ENCODE data around the gene PISD. TPM values are rescaled to one million over a fixed set of nuclear protein-coding genes. Genes with fewer than 3 reads are reported as not detected.
"Not testable (repeated sequence)": the region's sequence is repeated elsewhere in the genome, so short reads cannot be mapped to it uniquely, and the experiment has no call there.

Gene PISD
- total RNA-seq, 1 experiment from 2014 or later: 31.6 TPM

DNA sequence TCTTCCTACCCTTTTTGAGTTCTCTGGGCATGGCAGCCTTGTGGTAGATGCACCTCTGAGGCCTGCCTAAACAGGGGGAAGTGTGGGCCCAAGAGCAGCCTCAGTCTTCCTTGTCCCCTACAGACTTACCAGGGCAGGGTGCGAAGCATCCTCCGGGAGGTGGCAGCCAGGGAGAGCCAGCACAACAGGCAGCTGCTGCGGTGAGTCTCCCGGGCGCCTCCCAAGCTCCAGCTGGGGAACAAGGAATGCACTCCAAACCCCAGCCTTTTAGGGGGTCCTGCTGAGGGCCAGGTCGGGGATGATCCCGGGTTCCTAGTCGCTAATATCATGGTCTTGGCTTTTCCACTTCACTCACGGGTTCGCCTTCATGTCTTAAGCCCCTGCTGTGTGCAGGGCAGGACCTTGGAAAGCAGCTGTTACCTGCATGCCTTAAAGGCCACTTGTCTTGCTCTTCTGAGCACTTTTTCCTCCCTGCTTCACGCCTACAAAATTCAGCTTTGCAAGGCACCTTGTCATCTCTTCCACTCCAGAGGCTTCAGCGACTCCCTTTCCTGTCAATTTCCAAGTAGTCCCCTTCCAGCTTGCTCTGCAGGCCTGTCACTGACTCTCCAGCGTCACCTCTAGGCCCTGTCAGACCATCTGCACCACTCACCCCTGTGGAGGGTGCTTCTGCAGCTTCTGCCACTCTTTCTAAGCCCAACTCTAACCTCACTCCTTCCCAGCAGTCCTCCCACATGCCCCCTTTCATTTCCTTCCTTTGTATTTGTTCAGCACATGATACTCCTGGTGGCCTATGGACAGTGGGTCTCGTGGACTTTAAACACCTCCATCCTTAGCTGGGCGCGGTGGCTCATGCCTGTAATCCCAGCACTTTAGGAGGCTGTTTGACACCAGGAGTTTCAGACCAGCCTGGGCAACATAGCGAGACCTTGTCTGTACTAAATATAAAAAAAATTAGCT, 57.0 kb downstream of the PISD start:
- Histone ChIP-seq H3K79me2 (ENCODE audit: low read length) (no peaks in the 10 kb centered on the region), H3K4me3 (ENCODE audit: low read length) (no peak overlapping the region), H3K4me1 (ENCODE audit: low read length) (no peaks in the 10 kb centered on the region), H4K20me1 (ENCODE audit: insufficient read depth, low read depth, low read length) (no peaks in the 10 kb centered on the region), H3K9ac (ENCODE audit: low read length) (no peak overlapping the region), H3K27ac (ENCODE audit: low read length) (no peak overlapping the region), H2AFZ (ENCODE audit: low read length) (no peak overlapping the region), H3K27me3 (ENCODE audit: low read length) (no peaks in the 10 kb centered on the region), H3K9me2 (replicated peaks; ENCODE audit: insufficient read depth, low read length) (no peaks in the 10 kb centered on the region), H3K36me3 (ENCODE audit: insufficient read depth, low read length) (peaks cover 10% of the 10 kb centered on the region; the same call in 1 of the 2 replicates), H3K9me3 (ENCODE audit: low read length) (no peaks in the 10 kb centered on the region), H3K4me2 (ENCODE audit: low read depth, low read length, poor library complexity, severe bottlenecking) (no peak overlapping the region)
- no peak for DNase-seq

DNA sequence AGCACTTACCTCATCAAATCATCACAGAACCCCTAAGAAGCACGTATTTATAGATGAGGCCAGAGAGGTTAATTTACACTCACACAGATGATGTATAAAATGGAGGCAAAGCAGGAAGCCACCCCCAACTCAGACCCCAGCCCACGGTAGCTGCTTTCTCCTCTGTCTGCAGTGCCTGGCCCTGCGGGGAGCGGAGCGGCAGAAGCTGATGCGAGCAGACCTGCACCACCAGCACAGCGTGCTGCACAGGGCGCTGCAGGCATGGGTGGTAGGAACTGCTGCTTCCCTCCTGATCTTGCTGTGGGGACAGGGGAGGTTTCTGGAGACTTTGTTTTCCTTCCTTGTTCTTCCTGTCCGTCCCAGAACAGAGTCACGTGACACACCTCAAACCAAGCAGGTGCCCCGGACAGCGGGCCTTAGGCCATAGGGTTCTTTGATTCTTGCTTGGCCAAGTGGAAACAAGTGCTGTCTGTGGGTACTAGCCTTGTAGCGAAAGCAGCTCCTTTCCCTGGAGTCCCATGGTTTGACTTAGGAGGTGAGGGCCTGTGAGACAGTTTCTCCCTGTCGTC, 57.8 kb downstream of the PISD start:
- Histone ChIP-seq H3K9ac (ENCODE audit: low read length) (no peak overlapping the region), H3K4me3 (ENCODE audit: low read length) (no peak overlapping the region), H3K27ac (ENCODE audit: low read length) (no peak overlapping the region), H3K9me2 (replicated peaks; ENCODE audit: insufficient read depth, low read length) (no peaks in the 10 kb centered on the region), H3K4me1 (ENCODE audit: low read length) (no peaks in the 10 kb centered on the region), H3K36me3 (ENCODE audit: insufficient read depth, low read length) (peaks cover 10% of the 10 kb centered on the region; the same call in 1 of the 2 replicates), H2AFZ (ENCODE audit: low read length) (no peak overlapping the region), H3K9me3 (ENCODE audit: low read length) (no peaks in the 10 kb centered on the region), H3K79me2 (ENCODE audit: low read length) (no peaks in the 10 kb centered on the region), H4K20me1 (ENCODE audit: insufficient read depth, low read depth, low read length) (no peaks in the 10 kb centered on the region), H3K4me2 (ENCODE audit: low read depth, low read length, poor library complexity, severe bottlenecking) (no peak overlapping the region), H3K27me3 (ENCODE audit: low read length) (no peaks in the 10 kb centered on the region)
- no peak for DNase-seq

DNA sequence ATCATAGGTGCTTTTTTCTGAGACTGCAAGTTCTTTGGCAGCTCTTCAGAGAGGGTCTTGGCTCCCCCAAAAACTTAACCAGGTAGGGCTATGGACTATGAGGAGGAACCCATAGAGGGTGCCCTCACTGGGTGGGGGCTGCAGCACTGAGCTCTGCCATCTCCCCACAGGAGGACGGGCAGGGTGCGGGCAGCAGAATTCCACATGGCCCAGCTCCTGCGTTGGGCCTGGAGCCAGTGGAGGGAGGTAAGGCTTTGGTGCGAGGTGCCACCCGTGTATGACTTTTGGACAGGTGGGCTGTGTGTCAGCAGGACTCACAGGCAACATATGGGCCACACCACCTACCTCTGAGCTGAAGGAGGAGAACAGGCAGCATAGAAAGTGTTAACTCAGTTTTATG, 58.4 kb downstream of the PISD start:
- no peak for DNase-seq
- no peak overlapping the region for H3K4me2 ChIP-seq (ENCODE audit: low read depth, low read length, poor library complexity, severe bottlenecking)
- no peaks in the 10 kb centered on the region for H4K20me1 ChIP-seq (ENCODE audit: insufficient read depth, low read depth, low read length)
- no peak overlapping the region for H2AFZ ChIP-seq (ENCODE audit: low read length)
- H3K4me3 ChIP-seq (ENCODE audit: low read length): no peak overlapping the region
- H3K27me3 ChIP-seq (ENCODE audit: low read length): no peaks in the 10 kb centered on the region
- H3K79me2 ChIP-seq (ENCODE audit: low read length): no peaks in the 10 kb centered on the region
- H3K36me3 ChIP-seq (ENCODE audit: insufficient read depth, low read length): peaks cover 10% of the 10 kb centered on the region; the same call in 1 of the 2 replicates
- H3K9me3 ChIP-seq (ENCODE audit: low read length): no peaks in the 10 kb centered on the region
- H3K27ac ChIP-seq (ENCODE audit: low read length): no peak overlapping the region
- H3K4me1 ChIP-seq (ENCODE audit: low read length): no peaks in the 10 kb centered on the region
- no peak overlapping the region for H3K9ac ChIP-seq (ENCODE audit: low read length)
- H3K9me2 ChIP-seq (replicated peaks; ENCODE audit: insufficient read depth, low read length): no peaks in the 10 kb centered on the region

DNA sequence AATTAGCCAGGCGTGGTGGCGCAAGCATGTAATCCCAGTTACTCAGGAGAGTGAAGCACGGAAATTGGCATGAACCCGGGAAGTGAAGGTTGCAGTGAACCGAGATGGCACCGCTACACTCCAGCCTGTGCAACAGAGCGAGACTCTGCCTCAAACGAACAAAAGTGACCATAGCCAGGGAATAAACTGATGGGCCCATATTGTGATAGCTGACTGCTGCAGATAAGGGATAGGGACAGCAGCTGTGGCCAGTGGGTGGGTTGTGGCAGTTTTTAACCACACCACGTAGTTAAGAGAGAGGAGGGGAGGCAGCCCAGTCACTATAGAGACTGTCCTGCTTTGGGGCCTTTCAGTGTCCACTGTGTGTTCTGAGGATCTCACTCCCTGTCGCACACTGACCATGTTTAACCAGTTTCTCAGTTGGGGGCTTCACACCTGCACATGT, 58.9 kb downstream of the PISD start:
- Histone ChIP-seq H3K9me2 (replicated peaks; ENCODE audit: insufficient read depth, low read length) (no peaks in the 10 kb centered on the region), H3K27ac (ENCODE audit: low read length) (no peak overlapping the region), H4K20me1 (ENCODE audit: insufficient read depth, low read depth, low read length) (no peaks in the 10 kb centered on the region), H2AFZ (ENCODE audit: low read length) (no peak overlapping the region), H3K4me1 (ENCODE audit: low read length) (no peaks in the 10 kb centered on the region), H3K27me3 (ENCODE audit: low read length) (no peaks in the 10 kb centered on the region), H3K36me3 (ENCODE audit: insufficient read depth, low read length) (peaks cover 10% of the 10 kb centered on the region; the same call in 1 of the 2 replicates), H3K9ac (ENCODE audit: low read length) (no peak overlapping the region), H3K4me2 (ENCODE audit: low read depth, low read length, poor library complexity, severe bottlenecking) (no peak overlapping the region), H3K79me2 (ENCODE audit: low read length) (no peaks in the 10 kb centered on the region), H3K4me3 (ENCODE audit: low read length) (no peak overlapping the region), H3K9me3 (ENCODE audit: low read length) (no peaks in the 10 kb centered on the region)
- DNase-seq: no peak

DNA sequence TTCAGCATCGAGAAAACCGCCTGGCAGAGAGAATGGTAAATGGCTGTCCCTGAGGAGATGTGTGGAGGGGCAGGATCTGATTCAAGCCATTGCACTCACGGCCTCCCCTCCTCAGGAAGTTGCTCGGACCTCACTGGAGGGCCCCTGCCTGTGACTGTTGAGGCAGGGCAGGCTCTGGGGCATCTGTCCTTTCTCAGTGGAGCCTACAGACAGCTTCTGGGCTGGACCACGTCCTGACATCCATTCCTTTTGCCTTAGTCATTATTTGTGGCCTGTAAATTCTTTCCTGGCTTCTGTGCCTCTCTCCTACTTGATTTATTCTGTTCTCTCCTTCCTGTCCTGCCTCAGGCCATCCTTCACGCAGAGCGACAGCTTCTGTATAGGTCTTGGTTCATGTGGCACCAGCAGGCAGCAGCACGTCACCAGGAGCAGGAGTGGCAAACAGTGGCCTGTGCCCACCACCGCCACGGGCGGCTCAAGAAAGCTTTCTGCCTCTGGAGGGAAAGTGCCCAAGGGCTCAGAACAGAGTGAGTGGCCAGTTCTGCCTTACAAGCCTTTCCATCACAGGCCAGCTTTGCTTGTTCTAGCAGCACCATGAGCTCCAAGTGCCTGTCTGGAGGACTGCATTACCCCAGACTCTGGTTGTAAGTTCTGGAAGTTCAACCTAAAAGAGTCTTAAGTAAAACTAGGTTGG, 59.6 kb downstream of the PISD start:
- no peaks in the 10 kb centered on the region for H3K27me3 ChIP-seq (ENCODE audit: low read length)
- no peak overlapping the region for H3K4me2 ChIP-seq (ENCODE audit: low read depth, low read length, poor library complexity, severe bottlenecking)
- H3K9me3 ChIP-seq (ENCODE audit: low read length): no peaks in the 10 kb centered on the region
- no peak overlapping the region for H2AFZ ChIP-seq (ENCODE audit: low read length)
- H3K9me2 ChIP-seq (replicated peaks; ENCODE audit: insufficient read depth, low read length): no peaks in the 10 kb centered on the region
- no peak overlapping the region for H3K27ac ChIP-seq (ENCODE audit: low read length)
- no peaks in the 10 kb centered on the region for H3K4me1 ChIP-seq (ENCODE audit: low read length)
- no peak for DNase-seq
- no peak overlapping the region for H3K4me3 ChIP-seq (ENCODE audit: low read length)
- no peaks in the 10 kb centered on the region for H4K20me1 ChIP-seq (ENCODE audit: insufficient read depth, low read depth, low read length)
- H3K36me3 ChIP-seq (ENCODE audit: insufficient read depth, low read length): peaks cover 10% of the 10 kb centered on the region; the same call in 1 of the 2 replicates
- no peak overlapping the region for H3K9ac ChIP-seq (ENCODE audit: low read length)
- H3K79me2 ChIP-seq (ENCODE audit: low read length): no peaks in the 10 kb centered on the region

DNA sequence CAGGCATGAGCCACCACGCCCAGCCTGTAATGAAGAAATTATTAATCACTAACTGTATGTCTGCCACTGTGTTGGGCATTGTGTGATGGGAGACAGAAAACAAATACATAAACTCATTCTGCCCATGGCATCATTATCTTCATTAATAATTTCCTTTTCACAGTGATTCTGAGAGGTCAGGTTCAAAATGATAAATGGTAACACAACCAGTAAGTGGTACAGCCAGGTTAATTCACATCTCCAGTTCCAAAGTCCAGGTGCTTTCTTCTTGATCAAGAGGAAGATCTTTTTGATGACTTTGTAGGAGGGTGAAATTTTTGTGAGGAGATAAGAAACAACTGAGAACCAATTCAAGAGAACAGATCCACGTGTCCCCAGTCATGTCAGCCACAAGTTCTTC, 66.7 kb downstream of the PISD start:
- Histone ChIP-seq H3K79me2 (ENCODE audit: low read length) (no peaks in the 10 kb centered on the region), H3K4me3 (ENCODE audit: low read length) (no peak overlapping the region), H3K27ac (ENCODE audit: low read length) (no peak overlapping the region), H3K36me3 (ENCODE audit: insufficient read depth, low read length) (0 out of 2 replicates have a peak, but pooled peaks cover 3% of the 10 kb centered on the region), H2AFZ (ENCODE audit: low read length) (no peak overlapping the region), H3K4me1 (ENCODE audit: low read length) (no peaks in the 10 kb centered on the region), H3K9me3 (ENCODE audit: low read length) (no peaks in the 10 kb centered on the region), H3K4me2 (ENCODE audit: low read depth, low read length, poor library complexity, severe bottlenecking) (no peak overlapping the region), H3K27me3 (ENCODE audit: low read length) (no peaks in the 10 kb centered on the region), H4K20me1 (ENCODE audit: insufficient read depth, low read depth, low read length) (no peaks in the 10 kb centered on the region), H3K9ac (ENCODE audit: low read length) (no peak overlapping the region), H3K9me2 (replicated peaks; ENCODE audit: insufficient read depth, low read length) (no peaks in the 10 kb centered on the region)
- no peak for DNase-seq

DNA sequence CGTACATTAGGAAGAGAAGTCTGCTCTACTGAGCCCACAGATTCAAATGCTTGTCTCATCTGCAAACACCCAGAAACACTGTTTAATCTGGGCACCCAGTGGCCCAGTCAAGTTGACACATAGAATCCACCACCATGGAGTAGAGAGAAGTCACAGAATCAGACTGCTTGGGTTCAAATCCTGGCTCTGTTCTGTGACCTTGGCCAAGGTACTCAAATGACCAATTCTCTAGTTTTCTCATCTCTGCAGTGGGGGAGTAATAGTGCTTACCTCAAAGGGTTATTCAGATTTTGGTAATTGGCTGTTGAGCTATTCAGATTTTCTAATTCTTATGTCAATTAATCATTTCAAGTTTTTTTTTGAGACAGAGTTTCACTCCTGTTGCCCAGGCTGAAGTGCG, 71.9 kb downstream of the PISD start:
- H4K20me1 ChIP-seq (ENCODE audit: insufficient read depth, low read depth, low read length); H3K79me2 ChIP-seq (ENCODE audit: low read length); H3K4me1 ChIP-seq (ENCODE audit: low read length); H3K27ac ChIP-seq (ENCODE audit: low read length); H3K4me2 ChIP-seq (ENCODE audit: low read depth, low read length, poor library complexity, severe bottlenecking); H3K4me3 ChIP-seq (ENCODE audit: low read length); H3K27me3 ChIP-seq (ENCODE audit: low read length); DNase-seq; H3K9ac ChIP-seq (ENCODE audit: low read length); H3K9me3 ChIP-seq (ENCODE audit: low read length); H3K9me2 ChIP-seq (replicated peaks; ENCODE audit: insufficient read depth, low read length); H2AFZ ChIP-seq (ENCODE audit: low read length): not testable (repeated sequence)
- peaks cover 39% of the 10 kb centered on the region for H3K36me3 ChIP-seq (ENCODE audit: insufficient read depth, low read length)

All from Karpas-422 (cell line).